GM21737 (cell line): Measurements from ENCODE around the gene EPN2.

Source experiments
- ATAC-seq: cut with Tn5 transposase; IDR thresholded peaks from one replicate; pipeline ENCODE4 v1.9.1; 2021; ENCODE audit warnings: mild to moderate bottlenecking, moderate library complexity; ENCODE audit not compliant: unreplicated experiment

EPN2 gene

GRCh38 chr17:19291646-19292376, 54.6 kb downstream of the EPN2 start:
- no peak for ATAC-seq

GRCh38 chr17:19292377-19292711, 55.2 kb downstream of the EPN2 start:
- ATAC-seq: no peak

GRCh38 chr17:19294443-19294842, 57.3 kb downstream of the EPN2 start:
- ATAC-seq: no peak

GRCh38 chr17:19295473-19296135, 58.4 kb downstream of the EPN2 start:
- ATAC-seq: no peak

- no peak for ATAC-seq
Measured at GRCh38 chr17:19296786-19297778, 59.9 kb downstream of the EPN2 start.

- no peak for ATAC-seq
Measured at GRCh38 chr17:19298569-19299213, 61.5 kb downstream of the EPN2 start.

- ATAC-seq: no peak
Measured at GRCh38 chr17:19299214-19299747, 62.1 kb downstream of the EPN2 start.

- no peak for ATAC-seq
Measured at GRCh38 chr17:19299866-19300265, 62.7 kb downstream of the EPN2 start.

- no peak for ATAC-seq
Measured at GRCh38 chr17:19301274-19301951, 64.2 kb downstream of the EPN2 start.

- ATAC-seq: no peak
Measured at GRCh38 chr17:19301973-19302372, 64.8 kb downstream of the EPN2 start.

GRCh38 chr17:19302791-19303331, 65.7 kb downstream of the EPN2 start:
- no peak for ATAC-seq

GRCh38 chr17:19303367-19303776, 66.2 kb downstream of the EPN2 start:
- no peak for ATAC-seq

GRCh38 chr17:19304209-19304608, 67.0 kb downstream of the EPN2 start:
- no peak for ATAC-seq

GRCh38 chr17:19304751-19305150, 67.6 kb downstream of the EPN2 start:
- ATAC-seq: no peak

GRCh38 chr17:19305256-19305655, 68.1 kb downstream of the EPN2 start:
- no peak for ATAC-seq

GRCh38 chr17:19305761-19306159, 68.6 kb downstream of the EPN2 start:
- ATAC-seq: no peak

GRCh38 chr17:19306160-19307111, 69.3 kb downstream of the EPN2 start:
- peak; percentile 81 for ATAC-seq

- ATAC-seq: no peak
Measured at GRCh38 chr17:19307521-19307920, 70.4 kb downstream of the EPN2 start.

- no peak for ATAC-seq
Measured at GRCh38 chr17:19308398-19308797, 71.2 kb downstream of the EPN2 start.
